Keratinocyte (primary cell): ENCODE results near the gene CIB4. TPM values are rescaled to one million over a fixed set of nuclear protein-coding genes. Genes with fewer than 3 reads are reported as not detected.

Source experiments
- DNase-seq: peaks from one replicate; pipeline ENCODE4 v3.0.0-alpha.2; 2011; ENCODE audit warnings: low read depth, missing footprints, low spot score
- FAIRE-seq: peaks from 2 replicates; lab custom pipeline; 2011; peaks lifted over from hg19 to GRCh38; lab: Jason Lieb, UNC
- H2AFZ ChIP-seq: 2 replicates; pipeline ENCODE4 v1.6.0; 2012; ENCODE audit warnings: low read length, control low read depth, inconsistent platforms; ENCODE audit not compliant: control insufficient read depth
- H3K27ac ChIP-seq: 2 replicates; pipeline ENCODE4 v1.5.1; 2011; ENCODE audit warnings: low read length; ENCODE audit not compliant: control insufficient read depth, insufficient read depth
- H3K27me3 ChIP-seq: 3 replicates; pipeline ENCODE4 v1.6.0; 2011; ENCODE audit warnings: low read length; ENCODE audit not compliant: control insufficient read depth, insufficient read depth; ENCODE audit errors: extremely low read depth
- H3K36me3 ChIP-seq, 2 experiments: 2 replicates in 1 of 2; 3 replicates in 1 of 2; pipeline ENCODE4 v1.5.1; 2011; ENCODE audit warnings: low read length in 2 of 2, mild to moderate bottlenecking in 1 of 2; ENCODE audit not compliant: control insufficient read depth in 2 of 2, insufficient read depth in 2 of 2; ENCODE audit errors: extremely low read depth in 1 of 2
- H3K4me1 ChIP-seq: 3 replicates; pipeline ENCODE4 v1.5.1; 2011; ENCODE audit warnings: low read length; ENCODE audit not compliant: control insufficient read depth, insufficient read depth; ENCODE audit errors: extremely low read depth
- H3K4me2 ChIP-seq: 3 replicates; pipeline ENCODE4 v1.6.0; 2011; ENCODE audit warnings: low read depth, low read length; ENCODE audit not compliant: control insufficient read depth, insufficient read depth; ENCODE audit errors: extremely low read depth
- H3K4me3 ChIP-seq, 3 experiments: fragments of 200-600 bp in 1 of 3; sonication (generic) in 1 of 3; 2 replicates in 2 of 3; 3 replicates in 1 of 3; pipeline ENCODE4 v1.5.1; 2011 to 2016; ENCODE audit warnings: low read length in 3 of 3, mild to moderate bottlenecking in 3 of 3, control low read depth in 2 of 3, inconsistent platforms in 1 of 3, low read depth in 1 of 3, mixed read lengths in 1 of 3, mixed run types in 1 of 3, moderate library complexity in 1 of 3; ENCODE audit not compliant: control insufficient read depth in 2 of 3, insufficient read depth in 2 of 3; ENCODE audit errors: extremely low read depth in 1 of 3
- H3K79me2 ChIP-seq: 2 replicates; pipeline ENCODE4 v1.6.0; 2012; ENCODE audit warnings: low read length; ENCODE audit not compliant: control insufficient read depth, insufficient read depth
- H3K9ac ChIP-seq: 3 replicates; pipeline ENCODE4 v1.6.0; 2011; ENCODE audit warnings: low read length; ENCODE audit not compliant: control insufficient read depth, insufficient read depth; ENCODE audit errors: extremely low read depth
- H3K9me1 ChIP-seq: 3 replicates; pipeline ENCODE4 v1.6.0; 2011; ENCODE audit warnings: low read length; ENCODE audit not compliant: control insufficient read depth, insufficient read depth; ENCODE audit errors: extremely low read depth
- H3K9me3 ChIP-seq: 2 replicates; pipeline ENCODE4 v1.5.1; 2012; ENCODE audit warnings: low read depth, low read length; ENCODE audit not compliant: control insufficient read depth
- H4K20me1 ChIP-seq: 3 replicates; pipeline ENCODE4 v1.6.0; 2011; ENCODE audit warnings: low read length; ENCODE audit not compliant: control insufficient read depth, insufficient read depth; ENCODE audit errors: extremely low read depth
- EZH2 ChIP-seq: IDR thresholded peaks from one replicate; pipeline ENCODE4 v1.6.1; 2012; ENCODE audit warnings: inconsistent platforms, mild to moderate bottlenecking, low read length, moderate library complexity
- dilution Hi-C: fragments of 300-500 bp; cut with MboI; formaldehyde crosslinking; loops from one replicate; pipeline ENCODE4 v1.7.0; 2020; ENCODE audit warnings: low sequenced_read_pairs; ENCODE audit not compliant: extremely low pct_ligation_motif_present
- polyA plus RNA-seq, 5 experiments: library from polyadenylated mRNA; depleted of rRNA in 3 of 5; stranded (reverse) in 3 of 5; stranded (forward) in 1 of 5; unstranded in 1 of 5; fragments of >200 nt; gene quantifications; 1 replicate in 1 of 5; 2 replicates in 3 of 5; 3 replicates in 1 of 5; pipeline versions ENCODE4 v1.2.1 to v1.2.3, GENCODE V29; 2011 to 2012; ENCODE audit warnings: missing spikeins in 2 of 5, low read depth in 1 of 5, low replicate concordance in 1 of 5
- TF ChIP-seq, protein P1 (sequence below), 3 experiments: IDR thresholded peaks in 1 of 3; conservative IDR thresholded peaks in 1 of 3; optimal IDR thresholded peaks in 1 of 3; 2 replicates in 2 of 3; 3 replicates in 1 of 3; pipeline versions ENCODE3 to v1.5.1; 2011; ENCODE audit warnings: low read length in 3 of 3, mild to moderate bottlenecking in 3 of 3, moderate library complexity in 2 of 3, control low read depth in 1 of 3, inconsistent platforms in 1 of 3; ENCODE audit not compliant: insufficient read depth in 2 of 3; ENCODE audit errors: extremely low read depth in 1 of 3

The CIB4 gene
- polyA plus RNA-seq, 1 donor (not counting 4 experiments of a cell fraction or from before 2014, with no cell fraction given) = not detected

DNA sequence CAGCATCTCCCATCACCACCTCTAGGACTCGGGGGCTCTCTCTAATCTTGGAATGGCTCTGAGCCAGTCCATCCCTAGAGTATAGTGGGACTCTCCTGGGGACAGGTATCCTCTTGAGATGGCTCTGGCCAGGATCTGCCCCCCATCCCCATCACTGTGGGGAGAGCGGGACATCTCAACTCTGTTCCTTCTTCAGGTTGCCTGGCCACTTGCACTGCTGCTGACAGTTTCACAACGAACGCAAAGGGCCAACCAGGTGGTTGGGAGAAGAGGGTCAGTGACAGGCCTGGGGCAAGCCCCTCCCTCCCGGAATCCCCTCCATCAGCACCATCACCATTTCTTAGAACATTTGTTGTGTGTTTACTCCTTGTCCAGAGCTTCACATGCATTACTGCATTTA lies 62.6 kb downstream of the CIB4 start:
- TF ChIP-seq, protein P1, sequence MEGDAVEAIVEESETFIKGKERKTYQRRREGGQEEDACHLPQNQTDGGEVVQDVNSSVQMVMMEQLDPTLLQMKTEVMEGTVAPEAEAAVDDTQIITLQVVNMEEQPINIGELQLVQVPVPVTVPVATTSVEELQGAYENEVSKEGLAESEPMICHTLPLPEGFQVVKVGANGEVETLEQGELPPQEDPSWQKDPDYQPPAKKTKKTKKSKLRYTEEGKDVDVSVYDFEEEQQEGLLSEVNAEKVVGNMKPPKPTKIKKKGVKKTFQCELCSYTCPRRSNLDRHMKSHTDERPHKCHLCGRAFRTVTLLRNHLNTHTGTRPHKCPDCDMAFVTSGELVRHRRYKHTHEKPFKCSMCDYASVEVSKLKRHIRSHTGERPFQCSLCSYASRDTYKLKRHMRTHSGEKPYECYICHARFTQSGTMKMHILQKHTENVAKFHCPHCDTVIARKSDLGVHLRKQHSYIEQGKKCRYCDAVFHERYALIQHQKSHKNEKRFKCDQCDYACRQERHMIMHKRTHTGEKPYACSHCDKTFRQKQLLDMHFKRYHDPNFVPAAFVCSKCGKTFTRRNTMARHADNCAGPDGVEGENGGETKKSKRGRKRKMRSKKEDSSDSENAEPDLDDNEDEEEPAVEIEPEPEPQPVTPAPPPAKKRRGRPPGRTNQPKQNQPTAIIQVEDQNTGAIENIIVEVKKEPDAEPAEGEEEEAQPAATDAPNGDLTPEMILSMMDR (optimal IDR thresholded peaks at IDR 0.05 in 1 of 3, IDR thresholded peaks at IDR 0.05 in 1 of 3, conservative IDR thresholded peaks at IDR 0.05 in 1 of 3; ENCODE audit: extremely low read depth in 1 of 3, insufficient read depth in 2 of 3, low read length in 3 of 3) = no peak
- TF ChIP-seq EZH2 = no peak
- no peak overlapping the region for H3K27ac ChIP-seq

DNA sequence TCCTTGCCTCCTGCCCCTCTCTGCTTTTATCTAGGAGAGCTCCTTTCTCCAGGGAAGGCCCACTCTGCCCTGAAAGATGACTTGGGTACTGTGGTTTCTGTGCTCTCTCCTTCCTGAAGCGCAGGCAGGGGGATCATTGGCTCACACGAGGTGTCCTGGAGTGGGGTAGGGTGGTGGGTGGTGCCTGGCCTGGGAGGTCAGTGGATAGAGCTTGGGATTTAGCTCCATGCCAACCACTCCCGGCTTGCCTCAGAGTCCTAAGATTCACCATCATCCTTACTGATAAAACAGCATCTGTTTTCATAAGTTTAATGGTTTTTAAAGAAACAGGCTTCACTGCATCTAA lies 63.1 kb downstream of the CIB4 start:
- Histone ChIP-seq H3K4me1 (peaks cover 11% of the 10 kb centered on the region), H3K79me2 (no peaks in the 10 kb centered on the region), H3K9me3 (no peaks in the 10 kb centered on the region), H4K20me1 (peaks cover 3% of the 10 kb centered on the region), H3K4me2 (no peak overlapping the region), H3K27ac (no peak overlapping the region), H2AFZ (no peak overlapping the region), H3K27me3 (peaks cover 44% of the 10 kb centered on the region), H3K4me3 (no peak overlapping the region), H3K9me1 (no peaks in the 10 kb centered on the region), H3K9ac (no peak overlapping the region), H3K36me3 (no peaks in the 10 kb centered on the region)
- no peak for FAIRE-seq
- dilution Hi-C loops = no loop called here
- TF ChIP-seq EZH2 = no peak
- TF ChIP-seq, protein P1 (optimal IDR thresholded peaks at IDR 0.05 in 1 of 3, IDR thresholded peaks at IDR 0.05 in 1 of 3, conservative IDR thresholded peaks at IDR 0.05 in 1 of 3; ENCODE audit: extremely low read depth in 1 of 3, insufficient read depth in 2 of 3, low read length in 3 of 3) = no peak
- no peak for DNase-seq

More for the DNA sequence above, 62.6 kb downstream of the CIB4 start:
- Histone ChIP-seq H3K9ac (no peak overlapping the region), H3K4me1 (peaks cover 11% of the 10 kb centered on the region), H3K36me3 (no peaks in the 10 kb centered on the region), H4K20me1 (peaks cover 3% of the 10 kb centered on the region), H3K79me2 (no peaks in the 10 kb centered on the region), H3K4me2 (no peak overlapping the region), H3K9me3 (no peaks in the 10 kb centered on the region), H2AFZ (no peak overlapping the region), H3K27me3 (peaks cover 44% of the 10 kb centered on the region), H3K4me3 (no peak overlapping the region), H3K9me1 (no peaks in the 10 kb centered on the region)
- dilution Hi-C loops = no loop called here
- FAIRE-seq (no peak), DNase-seq (no peak)
